Measurements from ENCODE around the gene C11orf71.

C11orf71 gene

GRCh38 chr11:114432893-114433292 lies 32.6 kb upstream of the C11orf71 start:
- ATAC-seq (ENCODE audit: low read depth): no peak

GRCh38 chr11:114430290-114430689 lies 30.0 kb upstream of the C11orf71 start:
- DNase-seq (ENCODE audit: low spot score) (no peak), ATAC-seq (ENCODE audit: low read depth) (no peak)
- no peak overlapping the region for H3K4me3 ChIP-seq (ENCODE audit: severe bottlenecking)
- H3K9me3 ChIP-seq (ENCODE audit: severe bottlenecking): no peaks in the 10 kb centered on the region
- no peak overlapping the region for H3K27ac ChIP-seq (ENCODE audit: poor library complexity, severe bottlenecking)
- H3K36me3 ChIP-seq (ENCODE audit: low read depth): no peaks in the 10 kb centered on the region
- no peaks in the 10 kb centered on the region for H3K27me3 ChIP-seq (ENCODE audit: insufficient read depth, poor library complexity, severe bottlenecking)
- TF ChIP-seq CTCF (IDR thresholded peaks at IDR 0.05; ENCODE audit: poor library complexity, severe bottlenecking): no peak
- H3K4me1 ChIP-seq (ENCODE audit: insufficient read depth, poor library complexity, severe bottlenecking): no peaks in the 10 kb centered on the region

More at GRCh38 chr11:114432893-114433292, 32.6 kb upstream of the C11orf71 start:
- peaks cover under 1% of the 10 kb centered on the region for H3K4me1 ChIP-seq (ENCODE audit: insufficient read depth, poor library complexity, severe bottlenecking)
- no peaks in the 10 kb centered on the region for H3K9me3 ChIP-seq (ENCODE audit: severe bottlenecking)
- no peaks in the 10 kb centered on the region for H3K27me3 ChIP-seq (ENCODE audit: insufficient read depth, poor library complexity, severe bottlenecking)
- no peak overlapping the region for H3K4me3 ChIP-seq (ENCODE audit: severe bottlenecking)
- DNase-seq (ENCODE audit: low spot score): no peak
- no peak for TF ChIP-seq CTCF (IDR thresholded peaks at IDR 0.05; ENCODE audit: poor library complexity, severe bottlenecking)
- H3K27ac ChIP-seq (ENCODE audit: poor library complexity, severe bottlenecking): no peak overlapping the region
- no peaks in the 10 kb centered on the region for H3K36me3 ChIP-seq (ENCODE audit: low read depth)

GRCh38 chr11:114426280-114426679 lies 26.0 kb upstream of the C11orf71 start:
- TF ChIP-seq CTCF (IDR thresholded peaks at IDR 0.05; ENCODE audit: poor library complexity, severe bottlenecking): no peak

GRCh38 chr11:114416441-114416961 lies 16.2 kb upstream of the C11orf71 start:
- Histone ChIP-seq H3K36me3 (ENCODE audit: low read depth) (no peaks in the 10 kb centered on the region), H3K27me3 (ENCODE audit: insufficient read depth, poor library complexity, severe bottlenecking) (no peaks in the 10 kb centered on the region), H3K9me3 (ENCODE audit: severe bottlenecking) (no peaks in the 10 kb centered on the region), H3K4me3 (ENCODE audit: severe bottlenecking) (no peak overlapping the region), H3K27ac (ENCODE audit: poor library complexity, severe bottlenecking) (peak overlapping the region; percentile 37), H3K4me1 (ENCODE audit: insufficient read depth, poor library complexity, severe bottlenecking) (peaks cover 16% of the 10 kb centered on the region)
- DNase-seq (ENCODE audit: low spot score) (no peak), ATAC-seq (ENCODE audit: low read depth) (peak; percentile 97)
- no peak for TF ChIP-seq CTCF (IDR thresholded peaks at IDR 0.05; ENCODE audit: poor library complexity, severe bottlenecking)

More at GRCh38 chr11:114426280-114426679, 26.0 kb upstream of the C11orf71 start:
- no peaks in the 10 kb centered on the region for H3K27me3 ChIP-seq (ENCODE audit: insufficient read depth, poor library complexity, severe bottlenecking)
- H3K4me3 ChIP-seq (ENCODE audit: severe bottlenecking): no peak overlapping the region
- H3K4me1 ChIP-seq (ENCODE audit: insufficient read depth, poor library complexity, severe bottlenecking): no peaks in the 10 kb centered on the region
- no peak overlapping the region for H3K27ac ChIP-seq (ENCODE audit: poor library complexity, severe bottlenecking)
- DNase-seq (ENCODE audit: low spot score) (no peak), ATAC-seq (ENCODE audit: low read depth) (no peak)
- H3K36me3 ChIP-seq (ENCODE audit: low read depth): no peaks in the 10 kb centered on the region
- no peaks in the 10 kb centered on the region for H3K9me3 ChIP-seq (ENCODE audit: severe bottlenecking)

GRCh38 chr11:114413958-114414357 lies 13.6 kb upstream of the C11orf71 start:
- no peak overlapping the region for H3K4me3 ChIP-seq (ENCODE audit: severe bottlenecking)
- H3K4me1 ChIP-seq (ENCODE audit: insufficient read depth, poor library complexity, severe bottlenecking): peaks cover 16% of the 10 kb centered on the region
- no peaks in the 10 kb centered on the region for H3K9me3 ChIP-seq (ENCODE audit: severe bottlenecking)
- no peak overlapping the region for H3K27ac ChIP-seq (ENCODE audit: poor library complexity, severe bottlenecking)
- H3K36me3 ChIP-seq (ENCODE audit: low read depth): peaks cover 21% of the 10 kb centered on the region
- TF ChIP-seq CTCF (IDR thresholded peaks at IDR 0.05; ENCODE audit: poor library complexity, severe bottlenecking): no peak
- ATAC-seq (ENCODE audit: low read depth): no peak
- no peak for DNase-seq (ENCODE audit: low spot score)
- no peaks in the 10 kb centered on the region for H3K27me3 ChIP-seq (ENCODE audit: insufficient read depth, poor library complexity, severe bottlenecking)

All from RWPE2 (cell line).